Measurements from ENCODE around the gene TBC1D16.
"Not testable (repeated sequence)": the region's sequence is repeated elsewhere in the genome, so short reads cannot be mapped to it uniquely, and the experiment has no call there.

The TBC1D16 gene

GRCh38 chr17:80050706-80051105 lies 15.0 kb upstream of the TBC1D16 start:
- no peak for DNase-seq

GRCh38 chr17:80049986-80050385 lies 14.3 kb upstream of the TBC1D16 start:
- DNase-seq: no peak

- DNase-seq: no peak
Measured at GRCh38 chr17:80047176-80047575, 11.5 kb upstream of the TBC1D16 start.

GRCh38 chr17:80046709-80047108 lies 11.0 kb upstream of the TBC1D16 start:
- DNase-seq: not testable (repeated sequence)

- no peak for DNase-seq
Measured at GRCh38 chr17:80045703-80046102, 10.0 kb upstream of the TBC1D16 start.

- DNase-seq: no peak
Measured at GRCh38 chr17:80043963-80044362, 8.3 kb upstream of the TBC1D16 start.

- DNase-seq: no peak
Measured at GRCh38 chr17:80036715-80037477, 1.2 kb upstream of the TBC1D16 start.

- peak; percentile 38 to 52 for DNase-seq
Measured at GRCh38 chr17:80035937-80036714, 454 bp upstream of the TBC1D16 start, which contains the start of gene CCDC40. CCDC40 (plus strand) TSS chr17:80036642; CDS start chr17:80036663, 21 bp downstream.

GRCh38 chr17:80034791-80035686 lies 633 bp downstream of the TBC1D16 start:
- DNase-seq: peak; percentile 42 to 58

GRCh38 chr17:80033840-80034239 lies 1.8 kb downstream of the TBC1D16 start:
- no peak for DNase-seq

- no peak for DNase-seq
Measured at GRCh38 chr17:80032614-80033171, 3.0 kb downstream of the TBC1D16 start.

- DNase-seq: no peak
Measured at GRCh38 chr17:80031691-80032430, 3.8 kb downstream of the TBC1D16 start.

GRCh38 chr17:80030730-80031410 lies 4.8 kb downstream of the TBC1D16 start:
- no peak for DNase-seq

GRCh38 chr17:80029258-80029974 lies 6.3 kb downstream of the TBC1D16 start:
- peak in 1 of 2 donors; percentile 5 for DNase-seq

- no peak for DNase-seq
Measured at GRCh38 chr17:80028030-80028429, 7.6 kb downstream of the TBC1D16 start.

- DNase-seq: no peak
Measured at GRCh38 chr17:80027043-80027435, 8.6 kb downstream of the TBC1D16 start.

GRCh38 chr17:80026359-80027042 lies 9.2 kb downstream of the TBC1D16 start:
- DNase-seq: no peak

GRCh38 chr17:80025796-80026195 lies 9.9 kb downstream of the TBC1D16 start:
- no peak for DNase-seq

GRCh38 chr17:80025140-80025539 lies 10.5 kb downstream of the TBC1D16 start:
- DNase-seq: no peak

All from bone marrow (tissue), 2 donors.